GM23338 (cell line): ENCODE measurements around the gene GTPBP4. TPM values are rescaled to one million over a fixed set of nuclear protein-coding genes. Genes with fewer than 3 reads are reported as not detected.

Source experiments
- ATAC-seq: fragments of 200-7000 bp; cut with Tn5 transposase; 3 replicates; pipeline ENCODE4 v1.9.1; 2020
- DNase-seq: peaks from one replicate; pipeline ENCODE4 v3.0.0-alpha.2; 2015; ENCODE audit warnings: low spot score
- H2AFZ ChIP-seq: fragments of 200-600 bp; sonication (generic); 2 replicates; pipeline ENCODE4 v1.8.0; 2016; ENCODE audit warnings: antibody characterized with exemption, mild to moderate bottlenecking, moderate library complexity
- H3F3A ChIP-seq: fragments of 200-600 bp; sonication (generic); replicated peaks from 2 replicates; pipeline ENCODE4 v1.8.0; 2017; ENCODE audit warnings: antibody characterized with exemption, mixed run types, low read depth
- H3K27ac ChIP-seq: fragments of 200-600 bp; sonication (generic); 2 replicates; pipeline ENCODE4 v1.6.1; 2016; ENCODE audit warnings: low read depth
- H3K27me3 ChIP-seq: fragments of 200-600 bp; sonication (generic); 2 replicates; pipeline ENCODE4 v1.8.0; 2016; ENCODE audit warnings: mild to moderate bottlenecking, mixed run types, moderate library complexity; ENCODE audit not compliant: insufficient read depth
- H3K36me3 ChIP-seq: fragments of 200-600 bp; sonication (generic); 2 replicates; pipeline ENCODE4 v1.8.0; 2016; ENCODE audit warnings: mild to moderate bottlenecking; ENCODE audit not compliant: insufficient read depth
- H3K4me1 ChIP-seq: fragments of 200-600 bp; sonication (generic); 2 replicates; pipeline ENCODE4 v1.8.0; 2016; ENCODE audit warnings: mild to moderate bottlenecking, moderate library complexity; ENCODE audit not compliant: insufficient read depth
- H3K4me2 ChIP-seq: fragments of 200-600 bp; sonication (generic); 2 replicates; pipeline ENCODE4 v1.7.1; 2017; ENCODE audit warnings: mixed run types
- H3K4me3 ChIP-seq: fragments of 200-600 bp; sonication (generic); 2 replicates; pipeline ENCODE4 v1.6.1; 2016; ENCODE audit warnings: mixed run types
- H3K79me2 ChIP-seq: fragments of 200-600 bp; sonication (generic); replicated peaks from 2 replicates; pipeline ENCODE4 v1.8.0; 2017; ENCODE audit warnings: mild to moderate bottlenecking; ENCODE audit not compliant: insufficient read depth
- H3K9me2 ChIP-seq: fragments of 200-600 bp; sonication (generic); 2 replicates; pipeline ENCODE4 v1.8.0; 2017; ENCODE audit not compliant: insufficient read depth
- H4K20me1 ChIP-seq: fragments of 200-600 bp; sonication (generic); replicated peaks from 2 replicates; pipeline ENCODE4 v1.8.0; 2017; ENCODE audit warnings: mild to moderate bottlenecking; ENCODE audit not compliant: insufficient read depth
- H3K27ac Mint-ChIP-seq: 2 replicates; pipeline ENCODE4 v1.8.0; 2020; ENCODE audit warnings: inconsistent platforms, mild to moderate bottlenecking, moderate library complexity, mixed read lengths
- H3K27me3 Mint-ChIP-seq: 3 replicates; pipeline ENCODE4 v1.8.0; 2022; ENCODE audit warnings: low read depth, mild to moderate bottlenecking, moderate library complexity, mixed read lengths, inconsistent platforms; ENCODE audit not compliant: insufficient read depth, poor library complexity
- H3K36me3 Mint-ChIP-seq: 3 replicates; pipeline ENCODE4 v1.8.0; 2021; ENCODE audit warnings: low read depth, mild to moderate bottlenecking, inconsistent platforms, moderate library complexity, mixed read lengths
- H3K4me1 Mint-ChIP-seq: 3 replicates; pipeline ENCODE4 v1.8.0; 2020; ENCODE audit warnings: mild to moderate bottlenecking, inconsistent platforms, mixed read lengths
- H3K4me3 Mint-ChIP-seq: 3 replicates; pipeline ENCODE4 v1.8.0; 2021; ENCODE audit warnings: moderate library complexity, mild to moderate bottlenecking, inconsistent platforms, mixed read lengths
- H3K9me3 Mint-ChIP-seq: 3 replicates; pipeline ENCODE4 v1.8.0; 2020; ENCODE audit warnings: moderate library complexity, mild to moderate bottlenecking, inconsistent platforms, mixed read lengths
- CTCF ChIP-seq, 2 experiments: fragments of 200-600 bp in 1 of 2; sonication (generic) in 1 of 2; conservative IDR thresholded peaks; 2 replicates each; pipeline versions ENCODE4 v1.5.1 to v1.6.1; 2016 to 2017; ENCODE audit warnings: antibody characterized with exemption in 2 of 2, low read depth in 2 of 2, mild to moderate bottlenecking in 2 of 2, moderate library complexity in 1 of 2
- EZH2 ChIP-seq: fragments of 200-600 bp; sonication (generic); IDR thresholded peaks from one replicate; pipeline ENCODE4 v1.8.0; 2017; ENCODE audit warnings: antibody characterized with exemption, mild to moderate bottlenecking, low read depth; ENCODE audit not compliant: unreplicated experiment
- JUNB ChIP-seq: IDR thresholded peaks from one replicate; pipeline ENCODE4 v1.6.1; 2016; ENCODE audit warnings: antibody characterized with exemption; ENCODE audit not compliant: unreplicated experiment
- NANOG ChIP-seq: IDR thresholded peaks from 2 replicates; pipeline ENCODE4 v1.6.1; 2016; ENCODE audit warnings: antibody characterized with exemption, borderline replicate concordance
- ZNF331 ChIP-seq: fragments of 250-450 bp; sonication (Bioruptor Pico); IDR thresholded peaks from 2 replicates; pipeline ENCODE4 v1.5.0; 2020; ENCODE audit warnings: low read depth, mild to moderate bottlenecking, moderate library complexity
- ZNF462 ChIP-seq: fragments of 250-450 bp; sonication (Bioruptor Pico); IDR thresholded peaks from 2 replicates; pipeline ENCODE4 v1.5.0; 2020; ENCODE audit warnings: mild to moderate bottlenecking, moderate library complexity
- polyA plus RNA-seq: library from polyadenylated mRNA; unstranded; fragments of >200 nt; fragmentation: Nextera tagmentation; extraction: Ambion mirVana; gene quantifications from 2 replicates; pipeline ENCODE4 v1.2.1, GENCODE V29; 2016
- total RNA-seq: library from RNA; depleted of rRNA; stranded (reverse); fragments of >200 nt; shearing (Covaris generic); gene quantifications from 2 replicates; pipeline ENCODE4 v1.2.3, GENCODE V29; 2014

GTPBP4 gene
- total and polyA plus RNA-seq, 2 experiments from 2014 or later: 56.5 to 62.6 TPM

DNA sequence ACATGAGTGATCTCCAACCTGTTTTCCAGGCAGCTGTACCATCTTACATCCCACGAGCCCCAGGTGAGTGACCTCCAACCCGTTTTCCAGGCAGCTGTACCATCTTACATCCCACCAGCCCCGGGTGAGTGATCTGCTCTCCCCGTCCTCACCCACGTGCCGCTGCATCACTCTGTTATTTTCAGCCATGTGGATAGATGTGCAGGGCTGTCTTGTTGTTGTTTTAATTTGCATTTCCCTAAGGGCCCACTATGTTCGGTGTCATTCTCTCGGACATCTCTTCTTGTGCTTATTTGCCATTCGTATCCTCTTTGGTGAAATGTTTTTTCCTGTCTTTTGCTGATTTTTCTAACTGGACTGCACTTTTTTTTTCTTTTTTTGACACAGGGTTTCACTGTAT lies 38.8 kb upstream of the GTPBP4 start (continued):
- TF ChIP-seq ZNF462 (CRISPR knock-in tag) (no peak), ZNF331 (CRISPR knock-in tag) (no peak)

DNA sequence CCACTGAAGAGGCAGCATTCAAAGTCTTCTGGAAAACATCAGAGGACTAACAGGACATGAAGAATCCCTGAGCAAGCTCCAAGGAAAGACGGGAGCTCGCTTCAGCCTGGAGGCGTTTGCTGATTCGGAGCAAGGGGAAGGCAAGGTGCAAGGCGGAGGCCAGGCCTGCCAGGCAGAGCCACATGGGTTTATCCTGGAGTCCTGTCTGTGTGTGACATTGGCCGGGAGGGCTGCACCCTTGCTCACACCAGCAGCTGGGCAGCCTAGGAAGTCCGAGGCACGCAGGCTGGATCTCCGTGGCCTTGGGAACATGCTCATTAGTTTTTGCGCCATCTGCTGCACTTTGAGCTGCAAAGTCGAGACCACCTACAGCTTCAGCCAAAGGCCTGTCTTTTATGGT lies 34.4 kb upstream of the GTPBP4 start:
- H3K9me2 ChIP-seq: no peaks in the 10 kb centered on the region
- no peak overlapping the region for H2AFZ ChIP-seq
- H3K27me3 ChIP-seq: no peaks in the 10 kb centered on the region
- H3K27me3 Mint-ChIP-seq: peaks cover 2% of the 10 kb centered on the region
- H3K4me3 ChIP-seq: no peak overlapping the region
- H3F3A ChIP-seq: no peaks in the 10 kb centered on the region
- no peak overlapping the region for H3K27ac ChIP-seq
- H3K27ac Mint-ChIP-seq: no peak overlapping the region
- no peak overlapping the region for H3K4me3 Mint-ChIP-seq
- TF ChIP-seq JUNB (no peak), CTCF (conservative IDR thresholded peaks at IDR 0.05; ENCODE audit: low read depth in 2 of 2) (no peak), NANOG (no peak), EZH2 (no peak)
- H4K20me1 ChIP-seq: no peaks in the 10 kb centered on the region
- peaks cover 5% of the 10 kb centered on the region for H3K4me1 Mint-ChIP-seq
- H3K4me2 ChIP-seq: no peak overlapping the region
- ATAC-seq (no peak), DNase-seq (no peak)
- no peaks in the 10 kb centered on the region for H3K9me3 Mint-ChIP-seq
- no peaks in the 10 kb centered on the region for H3K36me3 ChIP-seq
- no peaks in the 10 kb centered on the region for H3K36me3 Mint-ChIP-seq
- H3K4me1 ChIP-seq: no peaks in the 10 kb centered on the region
- H3K79me2 ChIP-seq: no peaks in the 10 kb centered on the region
